ENCODE data around the gene PA2G4.
"Not testable (repeated sequence)": the region's sequence is repeated elsewhere in the genome, so short reads cannot be mapped to it uniquely, and the experiment has no call there.

Gene PA2G4

GRCh38 chr12:56104109-56104814 lies at the start of gene PA2G4:
PA2G4 (plus strand) TSS chr12:56104559; CDS start chr12:56104738, 179 bp downstream.
- DNase-seq = peak; percentile 96 to 99

- DNase-seq = not testable (repeated sequence)
Observed at GRCh38 chr12:56059964-56060363, 44.4 kb upstream of the PA2G4 start.

DNA sequence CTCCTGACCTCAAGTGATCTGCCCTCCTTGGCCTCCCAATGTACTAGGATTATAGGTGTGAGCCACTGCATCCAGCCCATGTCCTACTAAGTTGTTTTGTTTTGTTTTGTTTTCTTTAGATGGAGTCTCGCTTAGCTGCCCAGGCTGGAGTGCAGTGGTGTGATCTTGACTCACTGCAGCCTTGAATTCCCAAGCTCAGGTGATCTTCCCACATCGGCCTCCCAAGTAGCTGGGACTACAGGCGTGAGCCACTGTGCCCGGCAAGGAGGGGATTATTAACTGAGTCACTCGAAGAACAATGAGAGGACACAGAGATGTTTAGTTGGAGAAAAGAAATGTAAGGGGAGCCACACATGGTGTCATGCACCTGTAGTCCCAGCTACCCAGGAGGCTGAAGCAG lies 42.4 kb upstream of the PA2G4 start:
- DNase-seq = no peak

GRCh38 chr12:56062996-56063395 lies 41.4 kb upstream of the PA2G4 start:
- no peak for DNase-seq

GRCh38 chr12:56071648-56072047 lies 32.7 kb upstream of the PA2G4 start:
- DNase-seq = no peak

DNA sequence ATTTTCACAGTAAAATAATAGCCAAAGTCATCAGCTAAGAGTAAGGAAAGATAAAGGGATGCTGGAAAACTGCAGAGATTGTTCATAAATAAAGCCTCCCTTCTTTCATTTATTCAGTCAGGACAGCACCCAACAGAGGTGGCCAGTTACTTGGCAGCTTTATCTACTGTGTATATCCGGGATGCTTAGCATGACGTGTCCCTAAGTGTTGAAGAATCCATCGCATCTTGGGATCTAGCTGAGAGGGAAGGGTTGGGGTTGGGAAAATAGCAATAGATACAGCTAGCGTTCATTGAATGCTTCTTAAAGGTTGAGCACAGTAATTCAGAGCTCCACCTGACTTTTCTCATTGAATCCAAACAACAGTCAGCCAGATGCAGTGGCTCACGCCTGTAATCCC lies 30.0 kb upstream of the PA2G4 start:
- DNase-seq = no peak

DNA sequence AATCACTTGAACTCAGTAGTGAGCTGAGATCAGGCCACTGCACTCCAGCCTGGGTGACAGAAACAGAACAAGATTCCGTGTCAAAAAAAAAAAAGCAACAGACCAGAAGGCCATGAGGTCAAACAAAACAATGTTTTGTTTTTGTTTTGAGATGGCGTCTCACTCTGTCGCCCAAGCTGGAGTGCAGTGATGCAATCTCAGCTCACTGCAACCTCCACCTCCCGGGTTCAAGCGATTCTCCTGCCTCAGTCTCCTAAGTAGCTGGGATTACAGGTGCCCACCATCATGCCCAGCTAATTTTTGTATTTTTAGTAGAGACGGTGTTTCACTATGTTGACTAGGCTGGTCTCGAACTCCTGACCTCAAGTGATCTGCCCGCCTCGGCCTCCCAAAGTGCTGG lies 26.4 kb upstream of the PA2G4 start:
- not testable (repeated sequence) for DNase-seq

DNA sequence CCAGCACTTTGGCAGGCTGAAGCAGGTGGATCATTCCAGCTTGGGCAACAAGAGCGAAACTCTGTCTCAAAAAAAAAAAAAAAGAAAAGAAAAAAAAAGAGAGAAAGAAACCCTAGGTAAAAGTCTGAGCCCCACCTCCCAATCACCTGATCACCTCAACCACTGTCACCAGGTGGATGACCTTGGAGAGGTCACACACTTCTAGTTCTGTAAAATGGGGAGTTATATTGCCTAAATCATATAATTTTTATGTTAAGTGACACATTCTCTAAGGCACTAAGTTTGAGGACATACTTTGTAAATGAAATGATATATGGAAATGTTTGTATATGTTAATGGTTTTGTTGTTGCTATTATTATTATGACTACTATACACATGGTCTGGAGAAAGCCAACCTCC lies 25.9 kb upstream of the PA2G4 start:
- no peak for DNase-seq

DNA sequence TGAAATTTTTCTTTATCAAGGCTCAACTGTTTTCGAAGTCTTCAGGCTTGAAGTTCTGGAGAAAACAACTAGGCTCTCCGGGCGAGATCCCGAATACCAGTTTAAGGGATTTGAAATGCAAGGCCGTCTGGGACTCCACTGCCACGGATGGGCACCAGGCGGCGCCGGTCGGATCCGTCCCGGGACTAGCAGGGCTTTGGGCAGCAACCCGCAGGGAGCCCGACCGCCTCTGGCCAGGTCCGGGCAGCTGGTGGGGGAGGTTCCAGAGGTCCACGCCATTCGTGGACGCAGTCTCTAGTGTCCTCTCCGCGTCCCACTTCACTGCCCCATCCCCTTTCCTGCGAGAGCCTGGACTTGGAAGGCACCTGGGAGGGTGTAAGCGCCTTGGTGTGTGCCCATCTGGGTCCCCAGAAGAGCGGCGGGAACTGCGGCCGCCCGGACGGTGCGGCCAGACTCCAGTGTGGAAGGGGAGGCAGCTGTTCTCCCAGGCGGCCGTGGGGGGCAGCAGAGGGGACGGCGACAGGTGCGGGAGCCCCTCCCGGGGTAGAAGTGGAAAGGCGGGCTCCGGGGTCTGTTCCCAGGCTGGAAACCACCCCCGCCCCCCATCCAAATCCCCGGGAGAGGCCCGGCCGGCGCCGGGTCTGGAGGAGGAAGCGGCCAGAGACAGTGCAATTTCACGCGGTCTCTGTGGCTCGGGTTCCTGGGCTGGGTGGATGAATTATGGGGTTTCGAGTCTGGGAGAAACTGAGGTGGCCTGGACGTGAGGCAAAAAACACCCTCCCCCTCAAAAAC lies 25.2 kb upstream of the PA2G4 start:
- peak; percentile 83 to 87 for DNase-seq

DNA sequence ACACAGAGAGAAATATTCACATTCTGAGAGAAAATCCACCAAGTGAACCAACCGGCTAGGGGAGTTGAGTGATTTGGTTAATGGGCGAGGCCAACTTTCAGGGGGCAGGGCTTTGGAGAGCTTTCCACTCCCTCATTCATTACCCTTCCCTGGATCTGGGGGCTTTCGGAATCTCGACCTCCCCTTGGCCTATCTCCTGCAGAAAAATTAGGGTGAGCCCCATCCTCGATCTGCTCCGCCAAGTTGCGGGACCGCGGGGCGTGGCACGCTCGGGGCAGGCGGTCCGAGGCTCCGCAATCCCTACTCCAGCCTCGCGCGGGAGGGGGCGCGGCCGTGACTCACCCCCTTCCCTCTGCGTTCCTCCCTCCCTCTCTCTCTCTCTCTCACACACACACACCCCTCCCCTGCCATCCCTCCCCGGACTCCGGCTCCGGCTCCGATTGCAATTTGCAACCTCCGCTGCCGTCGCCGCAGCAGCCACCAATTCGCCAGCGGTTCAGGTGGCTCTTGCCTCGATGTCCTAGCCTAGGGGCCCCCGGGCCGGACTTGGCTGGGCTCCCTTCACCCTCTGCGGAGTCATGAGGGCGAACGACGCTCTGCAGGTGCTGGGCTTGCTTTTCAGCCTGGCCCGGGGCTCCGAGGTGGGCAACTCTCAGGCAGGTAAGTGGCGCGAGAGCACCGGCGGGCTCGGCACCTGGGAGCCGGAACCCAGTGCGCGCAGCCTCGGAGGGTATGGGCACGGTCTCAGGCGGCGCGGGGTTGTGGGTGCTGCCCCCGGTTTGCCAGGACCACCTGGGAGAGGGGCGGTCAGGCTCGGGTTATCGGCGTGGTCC lies 24.4 kb upstream of the PA2G4 start, which contains the start of gene ERBB3:
Gene ERBB3, plus strand, starts transcription at position 443 of the 833 bp plus-strand sequence. Its CDS starts 136 bp downstream, at position 579.
- peak; percentile 65 to 69 for DNase-seq

DNA sequence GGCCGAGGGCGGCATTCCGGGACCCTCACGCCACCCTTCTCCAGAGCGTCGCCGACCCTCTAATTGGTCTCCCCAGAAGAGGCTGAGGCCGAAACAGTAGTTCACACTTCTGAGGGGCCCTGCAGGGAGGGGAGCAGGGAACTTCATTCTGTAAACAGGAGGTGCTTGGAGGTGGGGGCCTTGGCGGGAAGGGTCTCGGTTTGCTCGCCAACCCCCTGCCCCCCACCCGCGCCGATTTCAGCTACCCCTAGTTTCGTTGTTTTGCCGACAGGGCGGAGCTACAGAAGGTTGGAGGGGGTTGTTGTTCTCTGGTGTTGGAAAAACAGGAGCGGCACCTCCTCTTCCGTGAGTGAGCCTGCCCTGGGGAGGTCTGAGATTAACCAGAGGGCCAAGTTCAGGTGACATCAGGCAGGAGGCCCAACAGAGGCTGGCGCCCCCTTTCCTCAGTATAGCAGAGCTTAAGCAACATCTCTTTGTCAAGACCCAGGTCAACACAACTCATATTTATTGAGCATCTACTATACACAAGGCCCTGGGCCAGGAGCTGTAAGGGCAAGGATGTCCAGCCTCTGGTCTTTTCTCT lies 23.7 kb upstream of the PA2G4 start:
- no peak for DNase-seq

GRCh38 chr12:56081393-56082347 lies 22.7 kb upstream of the PA2G4 start:
- DNase-seq = no peak

- no peak for DNase-seq
Observed at GRCh38 chr12:56082382-56082781, 22.0 kb upstream of the PA2G4 start.

GRCh38 chr12:56082967-56083366 lies 21.4 kb upstream of the PA2G4 start:
- no peak for DNase-seq

GRCh38 chr12:56084958-56085543 lies 19.3 kb upstream of the PA2G4 start:
- peak in 1 of 2 experiments; percentile 18 for DNase-seq

DNA sequence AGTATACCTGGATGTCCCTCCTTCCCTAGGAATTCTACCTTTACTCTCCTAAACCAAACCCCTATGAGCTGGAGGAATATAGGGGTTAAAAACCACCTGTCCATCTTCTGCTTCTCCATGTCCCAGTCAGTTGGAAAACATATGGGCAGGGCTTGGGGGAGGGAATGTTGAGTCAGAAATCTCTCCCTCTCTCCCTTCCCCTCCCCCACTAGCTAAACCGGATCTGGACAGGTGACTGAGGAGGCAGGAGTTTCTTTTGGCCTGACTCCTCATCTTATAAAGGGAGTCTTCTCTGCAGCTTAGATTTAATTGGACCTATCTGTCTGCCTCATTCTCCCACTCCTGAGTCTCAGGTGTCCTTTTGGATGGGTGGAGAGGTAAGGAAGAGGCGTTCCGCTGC lies 18.3 kb upstream of the PA2G4 start:
- DNase-seq = no peak

GRCh38 chr12:56086608-56087007 lies 17.8 kb upstream of the PA2G4 start:
- no peak for DNase-seq

DNA sequence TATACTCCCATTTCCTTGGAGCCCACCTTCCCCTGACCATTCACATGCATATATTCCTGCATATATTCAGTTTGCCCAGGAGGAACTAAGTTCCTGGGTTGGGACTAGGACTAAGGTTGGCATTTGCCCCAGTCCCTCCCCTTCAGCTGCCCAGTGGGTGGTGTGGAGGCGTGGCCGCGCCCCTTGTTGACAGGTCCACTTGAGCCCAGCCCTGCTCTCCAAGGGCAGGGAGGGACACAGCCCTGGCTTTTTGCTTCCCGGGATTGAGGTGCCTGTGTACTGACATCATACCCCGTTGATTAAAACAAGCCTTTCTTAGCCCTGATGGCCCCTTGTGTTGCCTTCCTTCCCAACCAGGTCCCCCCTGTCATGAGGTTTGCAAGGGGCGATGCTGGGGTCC lies 17.1 kb upstream of the PA2G4 start:
- DNase-seq = no peak

DNA sequence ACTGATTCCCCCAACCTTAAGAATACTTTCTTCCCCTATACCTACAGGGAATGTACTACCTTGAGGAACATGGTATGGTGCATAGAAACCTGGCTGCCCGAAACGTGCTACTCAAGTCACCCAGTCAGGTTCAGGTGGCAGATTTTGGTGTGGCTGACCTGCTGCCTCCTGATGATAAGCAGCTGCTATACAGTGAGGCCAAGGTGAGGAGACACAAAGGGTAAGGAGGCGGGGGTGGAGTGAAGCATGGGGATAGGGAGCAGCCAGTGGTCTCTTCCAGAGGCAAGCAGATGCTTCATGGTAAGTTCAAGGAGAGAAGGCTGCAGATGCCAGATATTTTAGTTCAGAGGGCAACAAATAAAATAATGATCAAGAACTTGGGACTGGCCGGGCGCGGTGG lies 6.6 kb upstream of the PA2G4 start:
- DNase-seq = no peak

GRCh38 chr12:56098592-56098991 lies 5.8 kb upstream of the PA2G4 start:
- no peak for DNase-seq

- DNase-seq = no peak
Observed at GRCh38 chr12:56099787-56100186, 4.6 kb upstream of the PA2G4 start.
